ENCODE measurements around the gene ZSWIM8. TPM values are rescaled to one million over a fixed set of nuclear protein-coding genes. Genes with fewer than 3 reads are reported as not detected.

Gene ZSWIM8
- total and polyA plus RNA-seq, 4 experiments from 2014 or later, result 4.5 to 100 (median 58.9) TPM

DNA sequence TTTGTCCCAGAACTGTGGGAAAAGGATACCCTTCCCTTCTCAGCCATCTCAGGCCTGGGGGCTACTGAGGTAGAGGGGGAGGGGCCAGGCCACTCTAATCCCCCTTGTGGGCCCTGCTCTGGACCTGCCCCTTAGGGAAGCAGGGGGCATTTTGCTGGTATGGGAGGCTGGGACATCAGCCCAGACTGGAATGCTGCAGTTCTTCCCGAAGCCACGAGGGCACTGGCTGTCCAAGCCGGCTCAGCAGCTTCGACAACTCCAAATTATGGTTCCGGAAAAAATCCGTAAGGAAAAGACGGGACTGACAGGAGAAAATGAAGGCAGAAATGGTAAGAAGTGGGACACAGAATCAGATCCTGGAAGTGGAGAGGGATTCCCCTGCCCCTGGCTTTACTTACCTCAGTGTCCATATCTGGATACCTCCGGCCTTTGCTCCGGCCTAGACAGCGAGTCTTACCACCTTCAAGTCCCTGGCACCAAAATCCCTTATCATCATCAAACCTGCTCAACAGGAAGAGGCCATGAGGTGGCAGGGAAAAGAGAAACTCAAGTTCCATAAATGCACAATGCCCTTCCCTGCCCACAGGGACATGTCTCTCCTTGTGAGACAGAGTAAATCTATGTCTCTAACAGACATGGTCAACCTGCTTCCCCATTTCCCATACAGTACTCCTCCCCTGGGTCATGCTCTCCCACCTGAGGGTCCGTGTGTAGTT lies 17.0 kb downstream of the ZSWIM8 start:
- Mint-ChIP-seq H3K4me3 (no peak overlapping the region), H3K4me1 (peaks cover 14 to 31% (median 18%) of the 10 kb centered on the region in 4 donors), H3K9me3 (no peaks in the 10 kb centered on the region), H3K27me3 (no peaks in the 10 kb centered on the region), H3K27ac (peak overlapping the region in 5 of 7 donors; percentile 19 to 84 (median 52)), H3K36me3 (peaks cover 40 to 75% of the 10 kb centered on the region in 2 donors)
- DNase-seq, result no peak
- Histone ChIP-seq H3K9me3 (ENCODE audit: control insufficient read depth in 1 of 2, low read length in 2 of 2) (no peaks in the 10 kb centered on the region), H3K27ac (ENCODE audit: low read depth, low read length) (no peak overlapping the region), H3K4me3 (ENCODE audit: low read length in 2 of 2) (no peak overlapping the region), H3K27me3 (ENCODE audit: insufficient read depth, low read length) (no peaks in the 10 kb centered on the region), H3K36me3 (ENCODE audit: insufficient read depth, low read length) (peaks cover 75% of the 10 kb centered on the region), H3K4me1 (ENCODE audit: insufficient read depth, low read length) (peaks cover 13% of the 10 kb centered on the region)
- CTCF ChIA-PET (ENCODE audit: partially characterized antibody), result no interaction called here
- intact Hi-C loops (cut with micrococcal nuclease), result no loop called here
- POLR2A ChIA-PET (ENCODE audit: partially characterized antibody), result no interaction called here

DNA sequence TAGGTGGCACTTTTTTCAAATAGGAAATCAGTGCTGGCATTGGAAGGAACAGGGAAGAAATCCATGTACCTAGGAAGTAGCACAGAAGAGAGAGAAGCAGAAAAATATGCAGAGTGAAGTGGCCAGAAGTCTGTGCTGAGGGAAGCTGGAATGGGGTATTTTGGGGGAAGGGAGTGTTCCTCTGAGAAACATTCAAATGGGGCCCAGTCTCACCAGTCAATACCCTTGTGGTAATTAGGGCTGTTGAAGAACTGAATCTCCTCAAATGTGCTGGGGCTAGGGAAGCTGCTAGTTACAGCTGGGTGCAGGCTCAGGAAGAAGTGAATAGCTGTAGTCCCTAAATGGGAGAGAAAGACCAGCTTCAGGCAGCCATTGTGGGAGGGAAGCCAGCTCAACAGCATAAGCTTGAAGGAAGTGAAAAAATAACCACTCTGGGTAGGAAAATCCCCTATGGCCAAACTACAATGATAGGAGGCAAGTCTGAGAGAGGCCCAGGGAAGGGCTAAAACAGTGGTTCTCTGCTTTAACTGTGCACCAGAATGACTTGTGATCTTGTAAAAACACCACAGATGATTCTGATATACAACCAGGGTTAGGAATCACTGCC lies 18.4 kb downstream of the ZSWIM8 start:
- ChIA-PET POLR2A (ENCODE audit: partially characterized antibody) (interaction anchor here (1.7 kb wide), 1 partner anchor 18 kb away, joined by 5 read pairs; the partner anchor contains the start of gene ZSWIM8), CTCF (ENCODE audit: partially characterized antibody) (interaction anchor here (0.8 kb wide), 1 partner anchor 35 kb away, joined by 3 read pairs; no protein-coding TSS in a partner anchor)
- Histone ChIP-seq H3K4me1 (ENCODE audit: insufficient read depth, low read length) (peaks cover 27% of the 10 kb centered on the region), H3K9me3 (ENCODE audit: control insufficient read depth in 1 of 2, low read length in 2 of 2) (no peaks in the 10 kb centered on the region), H3K27ac (ENCODE audit: low read depth, low read length) (no peak overlapping the region), H3K36me3 (ENCODE audit: insufficient read depth, low read length) (peaks cover 78% of the 10 kb centered on the region), H3K27me3 (ENCODE audit: insufficient read depth, low read length) (no peaks in the 10 kb centered on the region), H3K4me3 (ENCODE audit: low read length in 2 of 2) (no peak overlapping the region)
- Mint-ChIP-seq H3K9me3 (no peaks in the 10 kb centered on the region), H3K27ac (peak overlapping the region in 3 of 7 donors; percentile 22 to 74 (median 51)), H3K36me3 (peaks cover 46 to 76% of the 10 kb centered on the region in 2 donors), H3K4me1 (peaks cover 18 to 43% (median 25%) of the 10 kb centered on the region in 4 donors), H3K4me3 (no peak overlapping the region), H3K27me3 (no peaks in the 10 kb centered on the region)
- intact Hi-C loops (cut with micrococcal nuclease), result no loop called here
- no peak for DNase-seq

DNA sequence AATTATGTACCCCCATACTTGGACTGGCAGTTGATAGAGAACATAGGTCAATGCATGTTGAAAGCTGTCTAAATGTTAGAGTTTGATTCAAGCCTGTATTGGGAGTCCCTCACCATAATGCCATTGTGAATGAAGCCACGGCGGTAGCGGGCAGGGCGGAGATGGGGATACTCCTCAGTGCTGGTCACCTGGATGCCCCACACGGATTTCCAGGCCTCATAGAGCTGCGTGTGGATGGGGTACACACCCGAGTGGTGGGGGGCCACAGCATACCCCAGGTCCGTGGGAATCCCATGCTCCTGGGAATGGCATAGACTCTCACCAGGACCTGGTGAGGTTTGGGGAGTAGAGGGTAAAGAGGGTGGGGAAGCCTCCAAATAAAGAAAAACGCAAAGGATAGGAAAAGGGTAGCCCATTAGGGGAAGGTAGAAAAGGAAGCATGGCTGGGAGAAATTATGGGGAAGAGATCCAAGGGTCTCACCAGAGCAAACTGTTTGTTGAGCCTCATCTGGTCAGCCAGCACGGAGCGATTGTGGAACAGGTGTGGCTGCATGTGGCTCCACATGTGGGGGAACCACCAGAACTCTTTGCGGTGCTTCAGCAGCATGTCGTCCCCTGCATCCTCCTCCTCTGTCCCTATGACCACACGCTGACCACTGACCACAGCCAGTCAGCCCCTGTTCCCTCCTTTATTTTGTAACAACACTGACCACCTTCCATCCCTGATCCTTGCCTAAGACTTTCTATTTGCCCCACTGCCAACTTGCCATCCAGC lies 21.0 kb downstream of the ZSWIM8 start:
- POLR2A ChIA-PET (ENCODE audit: partially characterized antibody), result interaction anchor here (0.8 to 1.9 kb wide), 4 partner anchors 10 to 63 kb away, joined by 3 to 6 read pairs (median 4); partner anchors contain the start of gene ZSWIM8
- no peak for DNase-seq
- H3K36me3 ChIP-seq (ENCODE audit: insufficient read depth, low read length), result peaks cover 63% of the 10 kb centered on the region
- no peak overlapping the region for H3K4me3 ChIP-seq (ENCODE audit: low read length in 2 of 2)
- Mint-ChIP-seq H3K27ac (peak overlapping the region in 6 of 7 donors; percentile 17 to 88 (median 68)), H3K9me3 (no peaks in the 10 kb centered on the region), H3K27me3 (no peaks in the 10 kb centered on the region), H3K4me1 (peaks cover 32 to 61% (median 42%) of the 10 kb centered on the region in 4 donors), H3K36me3 (peaks cover 57 to 77% of the 10 kb centered on the region in 2 donors), H3K4me3 (peak overlapping the region in 3 of 8 donors; percentile 25 to 50 (median 49))
- H3K27ac ChIP-seq (ENCODE audit: low read depth, low read length), result no peak overlapping the region
- CTCF ChIA-PET (ENCODE audit: partially characterized antibody), result interaction anchor here (0.8 to 1.5 kb wide), 3 partner anchors 22 to 134 kb away, joined by 3 read pairs; no protein-coding TSS in a partner anchor
- intact Hi-C loops (cut with micrococcal nuclease), result no loop called here
- no peaks in the 10 kb centered on the region for H3K9me3 ChIP-seq (ENCODE audit: control insufficient read depth in 1 of 2, low read length in 2 of 2)
- H3K4me1 ChIP-seq (ENCODE audit: insufficient read depth, low read length), result peaks cover 46% of the 10 kb centered on the region
- H3K27me3 ChIP-seq (ENCODE audit: insufficient read depth, low read length), result no peaks in the 10 kb centered on the region

DNA sequence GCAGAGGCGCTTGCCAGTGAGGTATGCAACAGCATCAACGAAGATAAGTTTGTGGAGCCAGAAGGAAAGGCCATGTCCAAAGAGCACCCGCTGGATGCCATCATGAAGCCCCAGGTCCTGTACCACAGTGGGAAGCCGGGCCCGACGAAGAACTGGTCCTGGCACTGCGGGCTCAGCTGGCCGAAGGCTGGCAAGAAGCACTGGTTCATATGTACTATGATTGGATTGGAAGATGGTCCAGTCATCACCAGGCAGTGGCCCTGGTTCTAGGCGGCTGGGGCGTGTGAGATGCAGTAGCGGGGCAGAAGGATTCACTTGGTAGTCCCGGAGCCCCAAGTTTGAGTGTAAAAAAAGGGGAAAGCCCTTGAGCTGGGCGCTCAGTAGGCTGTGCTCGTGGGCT lies 22.1 kb downstream of the ZSWIM8 start:
- Mint-ChIP-seq H3K27ac (peak overlapping the region in 3 of 7 donors; percentile 17 to 83 (median 74)), H3K9me3 (peaks cover 0 to 2% (median 0%) of the 10 kb centered on the region in 8 donors), H3K36me3 (peaks cover 53 to 66% of the 10 kb centered on the region in 2 donors), H3K4me1 (peaks cover 32 to 62% (median 42%) of the 10 kb centered on the region in 4 donors), H3K4me3 (peak overlapping the region in 4 of 8 donors; percentile 39 to 58 (median 47)), H3K27me3 (no peaks in the 10 kb centered on the region)
- Histone ChIP-seq H3K4me1 (ENCODE audit: insufficient read depth, low read length) (peaks cover 51% of the 10 kb centered on the region), H3K9me3 (ENCODE audit: control insufficient read depth in 1 of 2, low read length in 2 of 2) (no peaks in the 10 kb centered on the region), H3K36me3 (ENCODE audit: insufficient read depth, low read length) (peaks cover 52% of the 10 kb centered on the region), H3K27ac (ENCODE audit: low read depth, low read length) (no peak overlapping the region), H3K4me3 (ENCODE audit: low read length in 2 of 2) (no peak overlapping the region), H3K27me3 (ENCODE audit: insufficient read depth, low read length) (no peaks in the 10 kb centered on the region)
- POLR2A ChIA-PET (ENCODE audit: partially characterized antibody), result interaction anchor here (0.8 to 4.2 kb wide), 5 partner anchors 9 to 35 kb away, joined by 3 to 77 read pairs (median 16); partner anchors contain the start of gene ZSWIM8
- intact Hi-C loops (cut with micrococcal nuclease), result no loop called here
- CTCF ChIA-PET (ENCODE audit: partially characterized antibody), result interaction anchor here (0.8 to 1.2 kb wide), 2 partner anchors 72 to 133 kb away, joined by 3 read pairs; no protein-coding TSS in a partner anchor
- no peak for DNase-seq

DNA sequence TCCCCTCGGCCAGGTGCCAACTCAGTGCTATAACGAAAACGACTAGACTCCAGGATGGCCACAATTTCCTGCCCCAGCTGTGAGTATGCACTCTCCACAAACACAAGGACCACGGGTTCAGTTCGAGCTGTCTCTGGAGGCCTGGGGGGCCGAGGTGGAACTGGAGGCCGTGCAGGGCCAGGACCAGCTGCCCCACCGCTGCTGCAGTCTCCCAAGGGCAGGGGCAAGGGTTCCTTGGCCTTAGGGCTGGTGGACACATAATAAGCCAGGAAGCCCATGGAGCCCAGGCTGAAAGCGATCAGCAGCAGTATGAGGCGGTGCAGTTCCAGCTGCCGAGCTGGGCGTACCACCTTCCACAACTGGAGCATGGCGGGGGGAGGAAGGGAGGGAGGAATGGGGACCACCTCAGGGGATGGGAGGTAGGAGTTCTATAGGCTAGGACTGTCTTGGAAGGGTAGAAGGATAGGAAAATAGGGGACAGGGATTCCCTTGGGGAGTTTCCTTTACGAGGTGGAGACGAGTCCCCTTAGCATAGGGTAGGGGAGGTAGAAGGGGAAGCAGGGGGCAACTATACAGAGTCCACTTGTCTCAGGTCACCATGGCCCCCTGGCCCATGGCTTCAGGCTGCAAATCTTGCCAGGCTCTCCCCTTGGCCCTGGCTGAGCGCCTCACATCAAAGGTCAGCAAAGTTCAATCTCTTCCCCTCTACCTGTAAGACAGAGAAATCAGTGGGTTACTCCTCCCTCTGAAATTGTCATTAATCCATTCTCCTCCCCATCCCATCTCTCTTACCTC lies 22.8 kb downstream of the ZSWIM8 start:
- ChIA-PET CTCF (ENCODE audit: partially characterized antibody) (interaction anchor here (0.6 to 2.6 kb wide), 4 partner anchors 22 to 132 kb away, joined by 3 to 14 read pairs (median 4); partner anchors contain the start of gene ZSWIM8), POLR2A (ENCODE audit: partially characterized antibody) (interaction anchor here (1.4 to 4.2 kb wide), 7 partner anchors 8 to 71 kb away, joined by 7 to 77 read pairs (median 16); partner anchors contain the start of genes CHCHD1 and ZSWIM8)
- Mint-ChIP-seq H3K4me3 (peak overlapping the region in 2 of 8 donors; percentile 10 to 91), H3K36me3 (peaks cover 54 to 65% of the 10 kb centered on the region in 2 donors), H3K27ac (peak overlapping the region in 6 of 7 donors; percentile 0 to 88 (median 76)), H3K27me3 (no peaks in the 10 kb centered on the region), H3K4me1 (peaks cover 32 to 65% (median 42%) of the 10 kb centered on the region in 4 donors), H3K9me3 (peaks cover 0 to 8% (median 0%) of the 10 kb centered on the region in 8 donors)
- Histone ChIP-seq H3K9me3 (ENCODE audit: control insufficient read depth in 1 of 2, low read length in 2 of 2) (no peaks in the 10 kb centered on the region), H3K4me1 (ENCODE audit: insufficient read depth, low read length) (peaks cover 51% of the 10 kb centered on the region), H3K27ac (ENCODE audit: low read depth, low read length) (peak overlapping the region; percentile 6), H3K36me3 (ENCODE audit: insufficient read depth, low read length) (peaks cover 45% of the 10 kb centered on the region), H3K4me3 (ENCODE audit: low read length in 2 of 2) (no peak overlapping the region), H3K27me3 (ENCODE audit: insufficient read depth, low read length) (no peaks in the 10 kb centered on the region)
- no peak for DNase-seq
- intact Hi-C loops (cut with micrococcal nuclease), result no loop called here

Data from CD4-positive, alpha-beta memory T cell (primary cell).